ENCODE measurements around the gene ZNF521.

GRCh38 chr18:25174324-25174723 lies 177.6 kb downstream of the ZNF521 start:
- TF ChIP-seq SIN3A (IDR thresholded peaks at IDR 0.05; ENCODE audit: borderline replicate concordance, insufficient read depth, low read length) (no peak), FOXP2 (optimal IDR thresholded peaks at IDR 0.05; ENCODE audit: borderline replicate concordance, extremely low read depth, extremely low read length, insufficient read depth) (no peak)

Measured in PFSK-1 (cell line).